Mucosa of stomach (tissue), 1 donor: ENCODE results near the gene SPECC1.
"Not testable (repeated sequence)": the region's sequence is repeated elsewhere in the genome, so short reads cannot be mapped to it uniquely, and the experiment has no call there.

Source experiments
- H3K27me3 ChIP-seq: one replicate; pipeline ENCODE4 v1.7.0; 2013; ENCODE audit warnings: mild to moderate bottlenecking, low read length; ENCODE audit not compliant: control insufficient read depth, insufficient read depth
- H3K36me3 ChIP-seq: one replicate; pipeline ENCODE4 v1.7.0; 2013; ENCODE audit warnings: low read length; ENCODE audit not compliant: control insufficient read depth, insufficient read depth
- H3K4me1 ChIP-seq: one replicate; pipeline ENCODE4 v1.7.0; 2013; ENCODE audit warnings: mild to moderate bottlenecking, low read length; ENCODE audit not compliant: control insufficient read depth, insufficient read depth
- H3K4me3 ChIP-seq: one replicate; pipeline ENCODE4 v1.7.0; 2013; ENCODE audit warnings: low read length
- H3K9ac ChIP-seq: one replicate; pipeline ENCODE4 v1.7.0; 2013; ENCODE audit warnings: mild to moderate bottlenecking, low read length, moderate library complexity
- H3K9me3 ChIP-seq: one replicate; pipeline ENCODE4 v1.7.0; 2013; ENCODE audit warnings: mild to moderate bottlenecking, low read length, moderate library complexity; ENCODE audit not compliant: control insufficient read depth
- donor health status: Pancreatic carcinoma.

SPECC1 gene

DNA sequence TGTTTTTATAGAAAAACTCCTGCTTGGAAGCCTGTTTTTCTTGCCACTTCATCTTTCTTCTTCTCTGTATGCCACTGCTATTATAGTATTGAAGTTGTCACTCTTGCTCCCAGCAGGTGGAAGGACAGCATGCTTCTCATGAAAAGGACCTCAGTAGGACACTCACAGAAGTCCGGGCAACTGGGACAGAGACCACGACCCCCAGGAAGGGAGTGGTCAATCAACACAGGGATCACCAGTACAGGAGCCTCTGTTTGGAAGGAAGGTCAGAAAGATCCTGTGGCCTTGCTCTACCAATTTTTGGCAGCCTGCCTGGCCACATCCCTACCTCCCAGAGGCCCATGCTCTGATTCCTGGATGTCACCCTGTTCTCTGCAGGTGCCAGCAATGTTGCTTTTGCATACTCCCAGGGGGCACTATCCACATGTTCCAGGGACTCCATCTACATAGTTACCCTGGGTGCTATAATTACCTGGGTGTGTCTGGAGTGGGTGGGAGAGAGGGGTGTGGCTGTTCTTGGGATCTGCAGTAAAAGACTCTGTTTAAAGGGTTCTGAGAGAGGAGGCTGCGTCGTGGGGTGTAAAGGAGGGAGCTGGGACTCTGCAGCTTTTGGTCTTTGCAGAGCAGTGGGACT is 17.8 kb upstream of the SPECC1 start:
- Histone ChIP-seq H3K27me3 (peaks cover 6% of the 10 kb centered on the region), H3K4me1 (peaks cover 3% of the 10 kb centered on the region), H3K9me3 (no peaks in the 10 kb centered on the region), H3K36me3 (no peaks in the 10 kb centered on the region), H3K9ac (no peak overlapping the region), H3K4me3 (no peak overlapping the region)

DNA sequence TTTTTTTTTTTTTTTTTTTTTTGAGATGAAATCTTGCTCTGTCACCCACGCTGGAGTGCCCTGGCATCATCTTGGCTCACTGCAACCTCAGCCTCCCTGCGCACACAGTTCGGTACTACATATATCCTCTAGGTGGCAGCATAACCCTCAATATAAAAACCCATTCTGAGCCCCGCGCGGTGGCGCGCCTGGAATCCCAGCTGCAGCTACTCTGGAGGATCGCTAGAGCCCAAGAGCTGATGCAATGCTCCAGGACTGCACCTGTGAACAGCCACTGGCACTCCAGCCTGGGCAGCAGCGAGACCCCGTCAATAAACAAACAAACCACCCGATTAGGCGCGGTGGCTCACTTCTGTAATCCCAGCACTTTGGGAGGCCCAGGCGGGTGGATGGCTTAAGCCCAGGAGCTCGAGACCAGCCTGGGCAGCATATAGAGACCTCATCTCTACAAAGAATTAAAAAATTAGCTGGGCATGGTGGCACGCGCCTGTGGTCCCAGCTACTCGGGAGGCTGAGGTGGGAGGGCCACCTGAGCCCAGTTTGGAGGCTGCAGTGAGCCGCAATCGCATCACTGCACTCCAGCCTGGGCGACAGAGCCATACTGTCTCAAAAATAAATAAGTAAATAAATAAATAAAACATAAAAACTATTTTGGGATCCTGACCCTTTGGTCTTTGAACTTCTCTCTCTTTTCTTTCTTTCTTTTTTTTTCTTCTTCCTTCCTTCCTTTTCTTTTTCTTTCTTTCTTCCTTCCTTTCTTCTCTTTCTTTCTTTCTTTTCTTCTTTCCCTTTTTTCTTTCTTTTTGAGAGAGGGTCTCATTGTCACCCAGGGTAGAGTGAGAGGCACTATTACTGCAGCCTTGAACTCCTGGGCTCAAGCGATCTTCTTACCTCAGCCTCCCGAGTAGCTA is 16.1 kb upstream of the SPECC1 start:
- H3K36me3 ChIP-seq: no peaks in the 10 kb centered on the region
- no peak overlapping the region for H3K4me3 ChIP-seq
- H3K4me1 ChIP-seq: peaks cover 3% of the 10 kb centered on the region
- H3K27me3 ChIP-seq: peaks cover 5% of the 10 kb centered on the region
- H3K9me3 ChIP-seq: no peaks in the 10 kb centered on the region
- H3K9ac ChIP-seq: no peak overlapping the region

DNA sequence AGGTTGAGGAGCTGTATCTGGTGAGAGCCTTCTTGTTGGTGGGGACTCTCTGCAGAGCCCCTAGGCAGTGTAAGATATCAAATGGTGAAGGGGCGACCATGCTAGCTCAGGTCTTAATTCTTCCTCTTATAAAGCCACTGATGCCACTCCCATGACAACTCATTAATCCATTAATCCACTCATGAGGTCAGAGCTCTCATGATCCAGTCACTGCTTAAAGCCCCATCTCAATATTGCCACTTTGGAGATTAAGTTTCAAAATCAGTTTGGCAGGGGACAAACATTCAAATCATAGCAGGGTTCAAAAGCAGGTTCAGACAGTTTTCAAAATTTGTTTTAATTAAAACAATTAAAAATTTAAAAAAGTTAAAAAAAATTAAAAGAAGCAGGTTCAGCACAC is 13.1 kb upstream of the SPECC1 start:
- no peaks in the 10 kb centered on the region for H3K36me3 ChIP-seq
- no peak overlapping the region for H3K9ac ChIP-seq
- H3K4me1 ChIP-seq: peaks cover 3% of the 10 kb centered on the region
- H3K9me3 ChIP-seq: no peaks in the 10 kb centered on the region
- H3K27me3 ChIP-seq: peaks cover 5% of the 10 kb centered on the region
- no peak overlapping the region for H3K4me3 ChIP-seq

DNA sequence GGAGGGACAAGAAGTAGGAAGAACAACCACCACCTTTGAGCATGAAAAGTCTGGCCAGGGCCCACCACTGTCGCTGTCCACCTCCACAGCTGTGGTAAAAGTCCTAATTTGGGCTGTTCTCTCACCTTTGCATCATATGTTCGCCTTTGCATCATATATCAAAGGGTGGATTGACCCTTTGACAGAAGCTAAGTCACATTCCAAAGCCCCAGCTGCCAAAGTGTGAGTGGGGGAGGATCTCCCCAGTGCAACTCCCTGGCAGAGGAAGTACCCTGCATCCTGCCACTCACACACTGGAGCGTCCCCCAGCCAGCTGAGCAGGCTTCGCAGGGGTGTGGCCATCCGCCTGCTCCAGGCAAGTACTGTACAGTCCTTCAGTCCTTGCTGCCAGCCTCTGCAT is 12.7 kb upstream of the SPECC1 start:
- Histone ChIP-seq H3K4me1 (peaks cover 3% of the 10 kb centered on the region), H3K9me3 (no peaks in the 10 kb centered on the region), H3K4me3 (no peak overlapping the region), H3K36me3 (no peaks in the 10 kb centered on the region), H3K9ac (no peak overlapping the region), H3K27me3 (peaks cover 5% of the 10 kb centered on the region)

DNA sequence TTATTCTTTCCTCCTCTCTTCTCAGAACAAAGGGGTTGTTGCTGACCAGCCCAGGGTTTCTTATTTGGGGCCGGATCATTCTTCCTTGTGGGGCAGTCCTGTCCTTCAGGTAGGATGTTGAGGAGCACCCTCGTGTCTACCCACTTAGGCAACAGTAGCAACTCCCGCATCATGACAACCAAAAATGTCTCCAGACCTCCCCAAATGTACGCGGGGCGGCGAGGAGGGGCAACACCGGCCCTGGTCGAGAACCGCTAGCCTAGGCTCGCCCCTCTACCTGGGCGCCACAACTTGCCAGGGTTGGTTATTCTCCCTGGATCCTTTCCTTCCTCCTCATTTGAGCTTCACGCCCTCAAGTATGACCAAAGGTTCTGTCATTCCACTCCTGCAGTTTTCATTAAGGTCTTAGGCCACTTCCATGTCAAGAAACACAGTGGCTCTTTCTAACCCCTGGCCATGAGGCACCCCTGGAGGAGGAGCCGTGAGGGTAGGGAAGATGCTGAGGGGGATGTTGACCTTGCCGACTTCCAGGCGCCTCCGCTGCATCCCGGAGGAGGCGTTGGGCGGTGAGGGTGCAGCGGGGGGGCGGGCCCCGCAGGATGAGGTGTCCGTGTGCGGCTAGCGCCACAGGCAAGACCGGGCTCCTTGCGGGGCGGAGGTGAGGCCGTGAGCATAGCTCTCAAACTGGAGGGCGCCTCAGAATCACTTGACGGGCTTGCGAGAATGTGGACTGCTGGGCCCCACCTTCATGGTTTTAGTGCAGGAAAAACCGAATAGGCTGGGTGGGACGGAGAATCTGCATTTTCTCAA is 712 bp upstream of the SPECC1 start:
- Histone ChIP-seq H3K4me3 (peak overlapping the region; percentile 50), H3K9me3 (no peaks in the 10 kb centered on the region), H3K4me1 (no peaks in the 10 kb centered on the region), H3K36me3 (no peaks in the 10 kb centered on the region), H3K9ac (peak overlapping the region; percentile 64), H3K27me3 (peaks cover 24% of the 10 kb centered on the region)

DNA sequence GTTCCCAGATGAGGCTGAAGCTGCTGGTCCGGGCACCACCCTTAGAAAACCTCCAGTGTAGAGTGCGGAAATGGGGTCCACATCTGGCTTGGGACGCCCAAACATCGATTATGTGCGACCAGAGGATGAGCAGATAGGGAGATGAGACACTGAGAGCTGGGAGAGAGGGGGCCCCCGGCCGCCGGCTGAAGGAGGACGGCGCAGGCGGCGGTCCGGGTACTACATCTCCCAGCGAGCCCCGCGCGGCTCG is 182 bp upstream of the SPECC1 start:
- H3K36me3 ChIP-seq: no peaks in the 10 kb centered on the region
- no peaks in the 10 kb centered on the region for H3K9me3 ChIP-seq
- H3K4me3 ChIP-seq: peak overlapping the region; percentile 50
- H3K9ac ChIP-seq: peak overlapping the region; percentile 64
- no peaks in the 10 kb centered on the region for H3K4me1 ChIP-seq
- peaks cover 24% of the 10 kb centered on the region for H3K27me3 ChIP-seq

DNA sequence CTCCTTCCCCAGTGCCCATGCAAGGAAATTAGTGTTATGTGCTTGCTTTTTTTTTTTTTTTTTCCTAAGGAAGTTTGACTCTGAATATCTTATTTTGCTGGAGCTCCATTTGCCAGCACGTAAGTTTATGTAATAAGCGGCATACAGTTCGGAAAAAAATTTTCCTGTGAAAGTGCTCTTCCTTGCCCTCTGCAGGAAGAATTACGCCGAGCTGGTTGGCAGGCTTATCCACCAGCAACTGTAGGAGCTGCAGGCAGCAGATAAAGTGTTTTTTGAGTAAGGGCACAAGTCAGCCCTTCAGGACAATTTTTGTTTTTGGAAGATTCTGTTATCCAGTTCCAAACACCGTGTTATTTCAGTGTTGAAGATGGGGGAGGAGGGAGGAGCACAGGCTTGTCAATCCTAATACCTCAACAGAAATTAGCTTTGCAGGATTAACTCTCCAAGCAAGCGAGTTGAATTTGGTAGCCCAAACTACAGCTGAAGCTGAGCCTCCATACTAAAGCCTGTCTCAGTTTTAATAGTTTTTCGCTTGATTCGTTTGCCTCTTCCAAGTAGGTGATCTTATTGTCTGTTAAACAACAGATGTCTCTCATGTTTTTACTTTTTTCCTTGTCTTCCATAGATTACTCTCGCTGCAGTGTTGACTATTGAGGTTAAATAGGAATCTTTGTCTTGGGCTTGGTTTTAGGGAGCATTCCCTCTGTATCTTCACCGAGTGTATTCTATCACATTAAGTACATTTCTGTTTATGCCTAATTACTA is 1.1 kb downstream of the SPECC1 start:
- Histone ChIP-seq H3K27me3 (peaks cover 24% of the 10 kb centered on the region), H3K4me1 (no peaks in the 10 kb centered on the region), H3K4me3 (peak overlapping the region; percentile 5), H3K36me3 (no peaks in the 10 kb centered on the region), H3K9me3 (no peaks in the 10 kb centered on the region), H3K9ac (peak overlapping the region; percentile 18)

DNA sequence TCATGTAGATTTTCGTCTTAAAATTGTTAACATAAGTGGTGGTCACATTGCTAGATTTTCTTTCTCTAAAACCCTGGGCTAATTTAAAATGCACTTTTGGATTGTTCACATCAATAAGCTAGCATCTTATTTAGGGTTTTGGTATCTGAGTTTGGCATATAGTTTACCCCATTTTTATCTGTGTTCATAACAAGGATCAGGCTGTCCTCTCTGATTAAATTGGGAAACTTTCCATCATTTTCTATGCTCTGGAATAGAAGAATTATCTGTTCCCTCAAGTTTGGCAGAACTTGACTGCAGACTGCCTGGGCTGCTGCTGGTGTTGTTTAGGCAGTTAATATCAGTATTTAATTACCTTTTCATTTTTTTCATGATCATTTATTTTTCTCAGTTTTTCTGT is 1.8 kb downstream of the SPECC1 start:
- H3K4me3 ChIP-seq: no peak overlapping the region
- H3K27me3 ChIP-seq: peaks cover 24% of the 10 kb centered on the region
- no peaks in the 10 kb centered on the region for H3K36me3 ChIP-seq
- no peaks in the 10 kb centered on the region for H3K4me1 ChIP-seq
- H3K9ac ChIP-seq: no peak overlapping the region
- H3K9me3 ChIP-seq: no peaks in the 10 kb centered on the region

DNA sequence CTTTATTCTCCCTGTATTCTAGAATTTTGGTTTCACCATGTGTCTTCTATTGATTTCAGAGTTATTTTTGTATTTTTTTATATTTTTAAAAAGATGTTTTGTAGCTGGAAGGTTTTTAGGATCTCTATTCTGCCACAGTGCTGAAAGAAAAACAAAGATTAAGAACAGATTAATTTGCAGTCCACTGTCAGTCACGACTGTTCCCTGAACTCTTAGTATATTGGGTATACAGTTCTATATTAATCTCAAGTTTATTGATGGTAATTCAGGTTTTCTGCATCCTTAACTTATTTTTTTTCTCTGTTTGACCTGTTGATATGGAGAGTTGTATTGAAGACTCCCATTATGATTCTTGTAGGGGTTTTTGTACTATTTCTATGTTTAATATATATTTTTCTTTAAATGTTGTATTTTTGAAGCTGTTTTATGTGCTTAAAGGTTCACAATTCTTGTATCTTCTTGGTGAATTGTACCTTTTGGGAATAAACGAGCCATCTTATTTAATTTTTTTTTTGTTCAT is 2.9 kb downstream of the SPECC1 start:
- Histone ChIP-seq H3K9ac (no peak overlapping the region), H3K4me1 (no peaks in the 10 kb centered on the region), H3K27me3 (peaks cover 24% of the 10 kb centered on the region), H3K36me3 (no peaks in the 10 kb centered on the region), H3K4me3 (no peak overlapping the region), H3K9me3 (no peaks in the 10 kb centered on the region)

DNA sequence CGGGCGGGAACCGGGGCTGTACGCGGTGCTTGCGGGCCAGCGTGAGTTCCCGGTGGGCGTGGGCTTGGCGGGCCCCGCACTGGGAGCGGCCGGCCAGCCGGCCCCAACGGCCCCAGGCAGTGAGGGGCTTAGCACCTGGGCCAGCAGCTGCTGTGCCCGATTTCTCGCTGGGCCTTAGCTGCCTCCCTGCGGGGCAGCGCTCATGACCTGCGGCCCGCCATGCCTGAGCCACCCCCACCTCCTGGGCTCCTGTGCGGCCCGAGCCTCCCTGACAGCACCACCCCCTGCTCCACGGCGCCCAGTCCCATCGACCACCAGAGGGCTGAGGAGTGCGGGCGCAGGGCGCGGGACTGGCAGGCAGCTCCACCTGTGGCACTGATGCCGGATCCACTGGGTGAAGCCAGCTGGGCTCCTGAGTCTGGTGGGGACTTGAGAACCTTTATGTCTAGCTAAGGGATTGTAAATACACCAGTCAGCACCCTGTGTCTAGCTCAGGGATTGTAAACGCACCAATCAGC is 7.4 kb downstream of the SPECC1 start:
- not testable (repeated sequence) for H3K27me3 ChIP-seq, H3K9ac ChIP-seq, H3K4me1 ChIP-seq, H3K9me3 ChIP-seq, H3K4me3 ChIP-seq, H3K36me3 ChIP-seq

DNA sequence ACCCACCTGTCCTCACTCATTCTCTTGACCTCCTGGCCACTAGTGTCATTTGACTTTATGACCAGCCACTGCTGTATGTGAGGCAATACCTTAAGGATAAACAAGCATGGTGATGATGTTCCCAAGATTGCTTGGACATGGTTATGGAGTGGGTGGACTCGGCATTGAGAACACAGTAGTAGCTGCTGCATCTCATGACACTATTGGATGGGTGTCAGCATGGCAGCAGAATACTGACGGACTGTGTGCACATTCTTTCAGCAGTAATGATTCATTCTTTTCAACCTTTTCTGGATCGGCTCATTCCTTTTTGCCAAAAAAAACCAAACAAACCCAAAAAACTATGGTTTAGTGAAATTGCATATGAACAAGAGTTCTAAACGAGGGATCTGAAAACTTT is 13.5 kb downstream of the SPECC1 start:
- H3K36me3 ChIP-seq: no peaks in the 10 kb centered on the region
- no peaks in the 10 kb centered on the region for H3K4me1 ChIP-seq
- H3K9me3 ChIP-seq: no peaks in the 10 kb centered on the region
- H3K4me3 ChIP-seq: no peak overlapping the region
- no peak overlapping the region for H3K9ac ChIP-seq
- H3K27me3 ChIP-seq: peaks cover 4% of the 10 kb centered on the region
